Activated CD8-positive, alpha-beta T cell treated with anti-CD3 and anti-CD28 coated beads, Interleukin-2, amount 10 ng/mL, durations not matched to agents 7 days and 5 days (primary cell): ENCODE results near the gene CIAO2A. TPM values are rescaled to one million over a fixed set of nuclear protein-coding genes. Genes with fewer than 3 reads are reported as not detected.
"Not testable (repeated sequence)": the region's sequence is repeated elsewhere in the genome, so short reads cannot be mapped to it uniquely, and the experiment has no call there.

Source experiments
- ATAC-seq: fragments of 150-1000 bp; cut with Tn5 transposase; one replicate; pipeline ENCODE4 v1.10.0; 2021; ENCODE audit warnings: moderate library complexity
- CTCF ChIA-PET: fragments of 350-600 bp; sonication (Branson Sonifier 250); formaldehyde crosslinking; loops from one replicate; lab custom pipeline; 2021; ENCODE audit warnings: antibody characterized with exemption; lab: Charles Lee
- POLR2A ChIA-PET: fragments of 350-600 bp; sonication (Branson Sonifier 250); formaldehyde crosslinking; loops from one replicate; lab custom pipeline; 2021; ENCODE audit warnings: antibody characterized with exemption; lab: Charles Lee
- DNase-seq: peaks from one replicate; pipeline ENCODE4 v3.0.0-alpha.2; 2020
- H3K27ac Mint-ChIP-seq: one replicate; pipeline ENCODE4 v1.8.0; 2021; ENCODE audit warnings: mild to moderate bottlenecking, mixed read lengths
- H3K27me3 Mint-ChIP-seq: one replicate; pipeline ENCODE4 v1.8.0; 2021; ENCODE audit warnings: low read depth, mixed read lengths
- H3K36me3 Mint-ChIP-seq: one replicate; pipeline ENCODE4 v1.8.0; 2021; ENCODE audit warnings: low read depth, mixed read lengths
- H3K4me1 Mint-ChIP-seq: one replicate; pipeline ENCODE4 v1.8.0; 2021; ENCODE audit warnings: low read depth, mixed read lengths
- H3K4me3 Mint-ChIP-seq: one replicate; pipeline ENCODE4 v1.8.0; 2021; ENCODE audit warnings: mild to moderate bottlenecking, mixed read lengths
- H3K9me3 Mint-ChIP-seq: one replicate; pipeline ENCODE4 v1.8.0; 2022; ENCODE audit warnings: mixed read lengths; ENCODE audit not compliant: insufficient read depth
- total RNA-seq, 2 experiments: library from RNA; stranded (reverse); gene quantifications; one replicate each; pipeline ENCODE4 v1.2.3, GENCODE V29; 2021

The CIAO2A gene
- total RNA-seq, 2 experiments from 2014 or later = 78.7 to 80.9 TPM

- ATAC-seq (peak; percentile 6), DNase-seq (peak; percentile 58)
- CTCF ChIA-PET = interaction anchor here (0.7 to 2.3 kb wide), 15 partner anchors 13 to 627 kb away, joined by 3 to 21 read pairs (median 3); no protein-coding TSS in a partner anchor
- H3K4me1 Mint-ChIP-seq = peaks cover 71% of the 10 kb centered on the region
- peak overlapping the region; percentile 100 for H3K27ac Mint-ChIP-seq
- H3K36me3 Mint-ChIP-seq = peaks cover 23% of the 10 kb centered on the region
- peaks cover under 1% of the 10 kb centered on the region for H3K9me3 Mint-ChIP-seq
- POLR2A ChIA-PET = interaction anchor here (0.9 to 2.4 kb wide), 13 partner anchors 19 to 591 kb away, joined by 3 to 11 read pairs (median 4); partner anchors contain the start of genes PPIB, SNX22 and USP3
- H3K27me3 Mint-ChIP-seq = no peaks in the 10 kb centered on the region
- H3K4me3 Mint-ChIP-seq = peak overlapping the region; percentile 99
Measured at GRCh38 chr15:64092864-64093626, 593 bp downstream of the CIAO2A start.

GRCh38 chr15:64092075-64092820, 1.4 kb downstream of the CIAO2A start:
- H3K4me3 Mint-ChIP-seq = peak overlapping the region; percentile 99
- peak overlapping the region; percentile 100 for H3K27ac Mint-ChIP-seq
- POLR2A ChIA-PET = interaction anchor here (1.0 to 2.4 kb wide), 6 partner anchors 19 to 588 kb away, joined by 3 to 11 read pairs (median 6); partner anchors contain the start of genes PPIB, SNX22 and USP3
- DNase-seq (no peak), ATAC-seq (no peak)
- peaks cover 63% of the 10 kb centered on the region for H3K4me1 Mint-ChIP-seq
- CTCF ChIA-PET = interaction anchor here (1.6 to 2.3 kb wide), 4 partner anchors 24 to 482 kb away, joined by 5 to 21 read pairs (median 8); no protein-coding TSS in a partner anchor
- H3K27me3 Mint-ChIP-seq = no peaks in the 10 kb centered on the region
- peaks cover 4% of the 10 kb centered on the region for H3K9me3 Mint-ChIP-seq
- peaks cover 26% of the 10 kb centered on the region for H3K36me3 Mint-ChIP-seq

- Mint-ChIP-seq H3K4me1 (peaks cover 53% of the 10 kb centered on the region), H3K36me3 (peaks cover 30% of the 10 kb centered on the region), H3K27me3 (no peaks in the 10 kb centered on the region), H3K9me3 (peaks cover 4% of the 10 kb centered on the region), H3K27ac (no peak overlapping the region), H3K4me3 (no peak overlapping the region)
- CTCF ChIA-PET = interaction anchor here (1.1 to 3.2 kb wide), 3 partner anchors 21 to 63 kb away, joined by 3 to 12 read pairs (median 5); no protein-coding TSS in a partner anchor
- POLR2A ChIA-PET = no interaction called here
- ATAC-seq (no peak), DNase-seq (no peak)
Measured at GRCh38 chr15:64090527-64090926, 3.1 kb downstream of the CIAO2A start.

- Mint-ChIP-seq H3K27me3 (no peaks in the 10 kb centered on the region), H3K27ac (no peak overlapping the region), H3K36me3 (peaks cover 30% of the 10 kb centered on the region), H3K4me3 (no peak overlapping the region), H3K4me1 (peaks cover 45% of the 10 kb centered on the region), H3K9me3 (peaks cover 4% of the 10 kb centered on the region)
- ChIA-PET CTCF (interaction anchor here (0.7 to 3.2 kb wide), 3 partner anchors 22 to 490 kb away, joined by 3 to 12 read pairs (median 6); no protein-coding TSS in a partner anchor), POLR2A (interaction anchor here (1.2 kb wide), 1 partner anchor 64 kb away, joined by 3 read pairs; no protein-coding TSS in a partner anchor)
- DNase-seq (no peak), ATAC-seq (no peak)
Measured at GRCh38 chr15:64089543-64090280, 3.9 kb downstream of the CIAO2A start.

- Mint-ChIP-seq H3K4me1 (no peaks in the 10 kb centered on the region), H3K27ac (no peak overlapping the region), H3K27me3 (no peaks in the 10 kb centered on the region), H3K4me3 (no peak overlapping the region), H3K9me3 (peaks cover under 1% of the 10 kb centered on the region), H3K36me3 (peaks cover 23% of the 10 kb centered on the region)
- DNase-seq (no peak), ATAC-seq (no peak)
- ChIA-PET CTCF (interaction anchor here (0.6 to 2.1 kb wide), 2 partner anchors 14 to 15 kb away, joined by 3 to 9 read pairs; no protein-coding TSS in a partner anchor), POLR2A (no interaction called here)
Measured at GRCh38 chr15:64082757-64083156, 10.9 kb downstream of the CIAO2A start.

- H3K9me3 Mint-ChIP-seq = not testable (repeated sequence)
Measured at GRCh38 chr15:64073496-64073895, 20.1 kb downstream of the CIAO2A start.

GRCh38 chr15:64072812-64073211, 20.8 kb downstream of the CIAO2A start:
- Mint-ChIP-seq H3K27me3 (no peaks in the 10 kb centered on the region), H3K27ac (no peak overlapping the region), H3K36me3 (peaks cover 30% of the 10 kb centered on the region), H3K4me1 (peaks cover 28% of the 10 kb centered on the region), H3K4me3 (no peak overlapping the region), H3K9me3 (no peaks in the 10 kb centered on the region)
- DNase-seq (no peak), ATAC-seq (no peak)
- ChIA-PET CTCF (interaction anchor here (0.7 to 8.1 kb wide), 5 partner anchors 9 to 463 kb away, joined by 3 to 132 read pairs (median 3); partner anchors contain the start of gene CIAO2A), POLR2A (interaction anchor here (0.6 kb wide), 1 partner anchor 372 kb away, joined by 3 read pairs; no protein-coding TSS in a partner anchor)

More at GRCh38 chr15:64073496-64073895, 20.1 kb downstream of the CIAO2A start:
- ATAC-seq, H3K27ac Mint-ChIP-seq, POLR2A ChIA-PET, H3K27me3 Mint-ChIP-seq, H3K4me3 Mint-ChIP-seq, DNase-seq: not testable (repeated sequence)
- H3K4me1 Mint-ChIP-seq = peaks cover 22% of the 10 kb centered on the region
- H3K36me3 Mint-ChIP-seq = peaks cover 30% of the 10 kb centered on the region
- CTCF ChIA-PET = interaction anchor here (0.7 to 1.7 kb wide), 4 partner anchors 10 to 321 kb away, joined by 3 to 5 read pairs (median 4); partner anchors contain the start of gene CIAO2A

GRCh38 chr15:64071931-64072765, 21.5 kb downstream of the CIAO2A start:
- Mint-ChIP-seq H3K9me3 (no peaks in the 10 kb centered on the region), H3K27ac (no peak overlapping the region), H3K36me3 (peaks cover 24% of the 10 kb centered on the region), H3K4me3 (no peak overlapping the region), H3K27me3 (no peaks in the 10 kb centered on the region), H3K4me1 (peaks cover 31% of the 10 kb centered on the region)
- CTCF ChIA-PET = interaction anchor here (0.6 to 8.1 kb wide), 6 partner anchors 21 to 463 kb away, joined by 3 to 132 read pairs (median 4); partner anchors contain the start of gene CIAO2A
- POLR2A ChIA-PET = interaction anchor here (0.6 kb wide), 2 partner anchors 372 to 1036 kb away, joined by 3 to 4 read pairs; no protein-coding TSS in a partner anchor
- ATAC-seq = no peak
- no peak for DNase-seq

GRCh38 chr15:64070965-64071851, 22.4 kb downstream of the CIAO2A start:
- no peak for ATAC-seq
- no peaks in the 10 kb centered on the region for H3K27me3 Mint-ChIP-seq
- DNase-seq = no peak
- no peak overlapping the region for H3K4me3 Mint-ChIP-seq
- ChIA-PET CTCF (interaction anchor here (0.6 to 8.1 kb wide), 7 partner anchors 22 to 462 kb away, joined by 3 to 132 read pairs (median 3); partner anchors contain the start of gene CIAO2A), POLR2A (interaction anchor here (0.6 kb wide), 1 partner anchor 1036 kb away, joined by 4 read pairs; no protein-coding TSS in a partner anchor)
- H3K27ac Mint-ChIP-seq = no peak overlapping the region
- H3K36me3 Mint-ChIP-seq = peaks cover 24% of the 10 kb centered on the region
- peaks cover 28% of the 10 kb centered on the region for H3K4me1 Mint-ChIP-seq
- no peaks in the 10 kb centered on the region for H3K9me3 Mint-ChIP-seq
